ENCODE results near the gene CACNB3.

CACNB3 gene

DNA sequence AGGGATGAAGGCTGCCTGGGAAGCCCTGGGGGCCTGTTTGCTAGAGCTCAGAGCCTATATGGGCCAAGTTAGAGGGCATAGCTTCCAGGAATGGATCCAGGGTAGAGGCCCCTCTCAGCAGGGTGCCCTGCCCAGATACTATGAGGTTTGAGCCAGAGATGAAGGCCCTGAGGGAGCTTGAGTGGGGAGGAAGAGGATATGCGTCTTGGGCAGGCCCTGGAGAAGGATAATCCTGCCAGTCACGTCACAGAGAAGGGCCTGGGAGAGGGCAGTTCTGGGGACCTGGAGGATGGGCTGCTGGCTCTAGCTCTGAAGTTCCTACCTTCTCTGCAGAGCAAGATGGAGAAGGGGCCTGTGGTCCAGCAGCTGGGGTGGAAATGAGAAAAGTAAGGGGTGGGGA, 5.9 kb upstream of the CACNB3 start:
- Histone ChIP-seq H3K9ac (ENCODE audit: low read length) (no peak overlapping the region), H3K4me1 (ENCODE audit: control insufficient read depth, insufficient read depth, low read length) (peaks cover 35% of the 10 kb centered on the region), H3K27ac (ENCODE audit: low read depth, low read length) (no peak overlapping the region), H3K36me3 (ENCODE audit: control insufficient read depth, insufficient read depth, low read length) (no peaks in the 10 kb centered on the region), H3K4me3 (ENCODE audit: low read depth, low read length) (no peak overlapping the region), H3K9me3 (ENCODE audit: control insufficient read depth, insufficient read depth, low read depth, low read length) (no peaks in the 10 kb centered on the region), H3K27me3 (ENCODE audit: control insufficient read depth, insufficient read depth, low read length) (peaks cover 36% of the 10 kb centered on the region)

- no peak overlapping the region for H3K27ac ChIP-seq (ENCODE audit: low read depth, low read length)
- no peaks in the 10 kb centered on the region for H3K9me3 ChIP-seq (ENCODE audit: control insufficient read depth, insufficient read depth, low read depth, low read length)
- peak overlapping the region; percentile 60 for H3K9ac ChIP-seq (ENCODE audit: low read length)
- H3K36me3 ChIP-seq (ENCODE audit: control insufficient read depth, insufficient read depth, low read length), result no peaks in the 10 kb centered on the region
- H3K4me3 ChIP-seq (ENCODE audit: low read depth, low read length), result peak overlapping the region; percentile 82
- H3K27me3 ChIP-seq (ENCODE audit: control insufficient read depth, insufficient read depth, low read length), result peaks cover 45% of the 10 kb centered on the region
- peaks cover 41% of the 10 kb centered on the region for H3K4me1 ChIP-seq (ENCODE audit: control insufficient read depth, insufficient read depth, low read length)
Measured at GRCh38 chr12:48813465-48814261, 4.6 kb upstream of the CACNB3 start.

DNA sequence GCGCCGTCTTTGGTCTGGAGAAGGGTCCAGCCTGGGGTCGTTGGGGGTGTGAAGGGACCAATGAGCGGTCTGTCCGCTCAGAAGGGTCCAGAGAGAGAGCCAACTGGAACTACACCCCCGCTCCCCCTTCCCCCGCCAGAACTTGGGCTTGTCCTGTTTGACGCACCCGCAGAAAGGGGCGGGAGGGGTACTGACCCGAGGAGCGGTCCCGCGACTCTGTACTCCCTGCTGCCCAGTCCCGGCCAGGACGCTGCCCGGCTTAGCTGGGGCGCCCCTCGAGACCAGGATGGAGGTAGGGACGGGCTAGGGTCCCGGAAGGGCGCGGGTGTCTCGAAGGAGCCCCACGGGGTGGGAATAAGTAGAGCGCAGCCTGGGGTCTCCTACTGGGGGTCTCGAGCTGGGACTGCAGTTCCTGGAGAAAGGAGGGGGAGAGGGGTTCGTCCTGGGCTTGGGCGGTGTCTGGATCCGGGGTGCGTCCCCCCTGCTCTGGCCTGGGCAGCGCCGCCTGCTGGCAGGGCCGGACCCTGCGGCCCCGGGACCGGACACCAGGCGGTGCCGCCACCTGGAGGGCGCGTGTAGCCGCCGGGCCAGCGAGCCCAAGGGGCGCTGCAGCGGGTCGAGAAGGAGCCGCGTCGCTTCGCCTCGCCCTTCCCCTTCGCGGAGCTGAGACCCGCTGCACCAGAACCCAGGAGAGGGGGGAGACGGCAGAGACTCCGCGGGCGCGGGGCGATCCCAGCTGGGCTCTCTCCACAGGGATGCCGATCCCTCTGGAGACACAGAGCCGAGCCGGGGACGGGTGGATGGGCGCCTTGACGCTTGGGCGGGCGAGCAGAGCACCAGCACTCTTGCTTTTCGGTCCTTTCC, 3.8 kb upstream of the CACNB3 start:
- Histone ChIP-seq H3K9me3 (ENCODE audit: control insufficient read depth, insufficient read depth, low read depth, low read length) (no peaks in the 10 kb centered on the region), H3K27me3 (ENCODE audit: control insufficient read depth, insufficient read depth, low read length) (peaks cover 53% of the 10 kb centered on the region), H3K4me1 (ENCODE audit: control insufficient read depth, insufficient read depth, low read length) (peaks cover 45% of the 10 kb centered on the region), H3K4me3 (ENCODE audit: low read depth, low read length) (peak overlapping the region; percentile 82), H3K9ac (ENCODE audit: low read length) (peak overlapping the region; percentile 60), H3K36me3 (ENCODE audit: control insufficient read depth, insufficient read depth, low read length) (no peaks in the 10 kb centered on the region), H3K27ac (ENCODE audit: low read depth, low read length) (no peak overlapping the region; the same call in 1 of the 2 replicates)

GRCh38 chr12:48815126-48816110, 2.9 kb upstream of the CACNB3 start:
- H3K36me3 ChIP-seq (ENCODE audit: control insufficient read depth, insufficient read depth, low read length), result no peaks in the 10 kb centered on the region
- H3K27me3 ChIP-seq (ENCODE audit: control insufficient read depth, insufficient read depth, low read length), result peaks cover 63% of the 10 kb centered on the region
- H3K9me3 ChIP-seq (ENCODE audit: control insufficient read depth, insufficient read depth, low read depth, low read length), result no peaks in the 10 kb centered on the region
- peaks cover 52% of the 10 kb centered on the region for H3K4me1 ChIP-seq (ENCODE audit: control insufficient read depth, insufficient read depth, low read length)
- H3K4me3 ChIP-seq (ENCODE audit: low read depth, low read length), result peak overlapping the region; percentile 82
- H3K9ac ChIP-seq (ENCODE audit: low read length), result peak overlapping the region; percentile 60
- H3K27ac ChIP-seq (ENCODE audit: low read depth, low read length), result no peak overlapping the region

DNA sequence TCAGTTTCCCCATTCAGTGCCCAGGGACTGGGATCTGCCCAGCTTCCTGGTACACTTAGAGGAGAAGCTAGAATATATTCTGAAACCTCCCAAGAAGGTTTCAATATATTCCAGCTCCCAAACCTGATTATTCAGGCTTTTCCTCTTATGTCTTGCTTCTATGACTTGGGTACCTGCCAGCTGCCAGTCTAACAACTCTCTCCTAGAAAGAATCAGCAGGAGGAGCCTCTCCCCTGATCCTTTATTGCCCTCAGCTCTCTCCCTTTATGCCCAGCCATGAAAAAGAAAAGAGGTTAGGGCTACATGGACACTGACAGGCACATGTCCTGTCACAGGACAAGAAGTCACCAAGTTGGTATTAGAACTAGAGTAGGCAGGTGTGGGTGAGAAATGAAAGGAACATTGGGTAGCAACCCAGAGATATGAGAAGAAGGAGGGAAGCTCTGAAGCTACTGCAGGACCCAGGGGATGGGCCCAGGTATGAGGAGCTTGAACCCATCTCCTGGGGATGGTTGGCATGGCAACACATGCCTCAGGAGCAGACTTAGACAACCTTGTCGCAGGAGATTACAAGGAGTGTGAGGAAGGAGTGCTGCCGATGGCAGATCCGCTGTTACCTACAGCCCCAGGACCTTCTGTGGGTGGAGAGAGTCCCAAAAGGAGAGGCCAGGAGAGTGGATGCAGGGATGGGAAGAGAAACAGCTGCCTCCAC, 2.0 kb upstream of the CACNB3 start:
- no peaks in the 10 kb centered on the region for H3K9me3 ChIP-seq (ENCODE audit: control insufficient read depth, insufficient read depth, low read depth, low read length)
- peaks cover 60% of the 10 kb centered on the region for H3K27me3 ChIP-seq (ENCODE audit: control insufficient read depth, insufficient read depth, low read length)
- H3K36me3 ChIP-seq (ENCODE audit: control insufficient read depth, insufficient read depth, low read length), result no peaks in the 10 kb centered on the region
- peak overlapping the region; percentile 82 for H3K4me3 ChIP-seq (ENCODE audit: low read depth, low read length)
- no peak overlapping the region for H3K9ac ChIP-seq (ENCODE audit: low read length)
- H3K4me1 ChIP-seq (ENCODE audit: control insufficient read depth, insufficient read depth, low read length), result peaks cover 45% of the 10 kb centered on the region
- no peak overlapping the region for H3K27ac ChIP-seq (ENCODE audit: low read depth, low read length)

- peaks cover 46% of the 10 kb centered on the region for H3K27me3 ChIP-seq (ENCODE audit: control insufficient read depth, insufficient read depth, low read length)
- H3K27ac ChIP-seq (ENCODE audit: low read depth, low read length), result no peak overlapping the region
- H3K9ac ChIP-seq (ENCODE audit: low read length), result peak overlapping the region; percentile 37
Measured at GRCh38 chr12:48818831-48819590, 715 bp downstream of the CACNB3 start.

GRCh38 chr12:48819986-48820725, 1.9 kb downstream of the CACNB3 start:
- H3K27ac ChIP-seq (ENCODE audit: low read depth, low read length), result no peak overlapping the region
- no peaks in the 10 kb centered on the region for H3K9me3 ChIP-seq (ENCODE audit: control insufficient read depth, insufficient read depth, low read depth, low read length)
- peaks cover 46% of the 10 kb centered on the region for H3K27me3 ChIP-seq (ENCODE audit: control insufficient read depth, insufficient read depth, low read length)
- H3K4me3 ChIP-seq (ENCODE audit: low read depth, low read length), result no peak overlapping the region
- peaks cover 39% of the 10 kb centered on the region for H3K4me1 ChIP-seq (ENCODE audit: control insufficient read depth, insufficient read depth, low read length)
- H3K9ac ChIP-seq (ENCODE audit: low read length), result no peak overlapping the region
- H3K36me3 ChIP-seq (ENCODE audit: control insufficient read depth, insufficient read depth, low read length), result 0 out of 2 replicates have a peak, but pooled peaks cover 6% of the 10 kb centered on the region

More at GRCh38 chr12:48818831-48819590, 715 bp downstream of the CACNB3 start:
- peaks cover 34% of the 10 kb centered on the region for H3K4me1 ChIP-seq (ENCODE audit: control insufficient read depth, insufficient read depth, low read length)
- no peaks in the 10 kb centered on the region for H3K9me3 ChIP-seq (ENCODE audit: control insufficient read depth, insufficient read depth, low read depth, low read length)
- peak overlapping the region; percentile 88 for H3K4me3 ChIP-seq (ENCODE audit: low read depth, low read length)
- H3K36me3 ChIP-seq (ENCODE audit: control insufficient read depth, insufficient read depth, low read length), result no peaks in the 10 kb centered on the region

- Histone ChIP-seq H3K27ac (ENCODE audit: low read depth, low read length) (no peak overlapping the region), H3K4me1 (ENCODE audit: control insufficient read depth, insufficient read depth, low read length) (peaks cover 30% of the 10 kb centered on the region), H3K9ac (ENCODE audit: low read length) (no peak overlapping the region), H3K27me3 (ENCODE audit: control insufficient read depth, insufficient read depth, low read length) (peaks cover 31% of the 10 kb centered on the region), H3K36me3 (ENCODE audit: control insufficient read depth, insufficient read depth, low read length) (peaks cover 12% of the 10 kb centered on the region), H3K4me3 (ENCODE audit: low read depth, low read length) (no peak overlapping the region), H3K9me3 (ENCODE audit: control insufficient read depth, insufficient read depth, low read depth, low read length) (no peaks in the 10 kb centered on the region)
Measured at GRCh38 chr12:48822139-48822538, 3.8 kb downstream of the CACNB3 start.

GRCh38 chr12:48822711-48823110, 4.4 kb downstream of the CACNB3 start:
- Histone ChIP-seq H3K27me3 (ENCODE audit: control insufficient read depth, insufficient read depth, low read length) (peaks cover 25% of the 10 kb centered on the region), H3K9ac (ENCODE audit: low read length) (no peak overlapping the region)

More at GRCh38 chr12:48822711-48823110, 4.4 kb downstream of the CACNB3 start:
- no peak overlapping the region for H3K4me3 ChIP-seq (ENCODE audit: low read depth, low read length)
- peaks cover 16% of the 10 kb centered on the region for H3K36me3 ChIP-seq (ENCODE audit: control insufficient read depth, insufficient read depth, low read length)
- no peaks in the 10 kb centered on the region for H3K9me3 ChIP-seq (ENCODE audit: control insufficient read depth, insufficient read depth, low read depth, low read length)
- H3K27ac ChIP-seq (ENCODE audit: low read depth, low read length), result no peak overlapping the region
- peaks cover 25% of the 10 kb centered on the region for H3K4me1 ChIP-seq (ENCODE audit: control insufficient read depth, insufficient read depth, low read length)
